COLO829 (cell line): ENCODE measurements around the gene ASB6.
"Not testable (repeated sequence)": the region's sequence is repeated elsewhere in the genome, so short reads cannot be mapped to it uniquely, and the experiment has no call there.

Source experiments
- DNase-seq: peaks from one replicate; pipeline ENCODE4 v3.0.0; 2012; ENCODE audit warnings: low spot score

The ASB6 gene

GRCh38 chr9:129667378-129667777 lies 25.4 kb upstream of the ASB6 start:
- no peak for DNase-seq

- no peak for DNase-seq
Measured at GRCh38 chr9:129666575-129666974, 24.6 kb upstream of the ASB6 start.

- no peak for DNase-seq
Measured at GRCh38 chr9:129665814-129666520, 24.0 kb upstream of the ASB6 start.

GRCh38 chr9:129665389-129665775 lies 23.4 kb upstream of the ASB6 start, which contains the start of gene PRRX2:
PRRX2 (plus strand) TSS chr9:129665647; CDS start chr9:129665868, 221 bp downstream.
- no peak for DNase-seq

GRCh38 chr9:129664746-129665388 lies 22.9 kb upstream of the ASB6 start:
- DNase-seq, result no peak

- not testable (repeated sequence) for DNase-seq
Measured at GRCh38 chr9:129662239-129662638, 20.3 kb upstream of the ASB6 start.

GRCh38 chr9:129661029-129661428 lies 19.1 kb upstream of the ASB6 start:
- no peak for DNase-seq

GRCh38 chr9:129656795-129657390 lies 14.9 kb upstream of the ASB6 start:
- DNase-seq, result no peak

- DNase-seq, result no peak
Measured at GRCh38 chr9:129655696-129656095, 13.7 kb upstream of the ASB6 start.

- no peak for DNase-seq
Measured at GRCh38 chr9:129655154-129655553, 13.2 kb upstream of the ASB6 start.

- DNase-seq, result no peak
Measured at GRCh38 chr9:129654554-129655040, 12.6 kb upstream of the ASB6 start.

GRCh38 chr9:129653823-129654553 lies 12.0 kb upstream of the ASB6 start:
- no peak for DNase-seq

GRCh38 chr9:129650680-129651235 lies 8.8 kb upstream of the ASB6 start:
- no peak for DNase-seq

- no peak for DNase-seq
Measured at GRCh38 chr9:129649726-129650679, 8.1 kb upstream of the ASB6 start.

- no peak for DNase-seq
Measured at GRCh38 chr9:129648764-129649115, 6.8 kb upstream of the ASB6 start.

GRCh38 chr9:129648092-129648763 lies 6.3 kb upstream of the ASB6 start:
- no peak for DNase-seq

GRCh38 chr9:129647635-129648034 lies 5.7 kb upstream of the ASB6 start:
- DNase-seq, result no peak

- DNase-seq, result no peak
Measured at GRCh38 chr9:129646654-129647053, 4.7 kb upstream of the ASB6 start.

- DNase-seq, result no peak
Measured at GRCh38 chr9:129646252-129646651, 4.3 kb upstream of the ASB6 start.

GRCh38 chr9:129644902-129645301 lies 3.0 kb upstream of the ASB6 start:
- DNase-seq, result no peak

- DNase-seq, result no peak
Measured at GRCh38 chr9:129644365-129644764, 2.4 kb upstream of the ASB6 start.
